ENCODE measurements around the gene SSH3. TPM values are rescaled to one million over a fixed set of nuclear protein-coding genes. Genes with fewer than 3 reads are reported as not detected.

Gene SSH3
- total RNA-seq, 1 experiment from 2014 or later: 57.8 TPM

GRCh38 chr11:67283481-67283963, 19.8 kb upstream of the SSH3 start:
- DNase-seq (ENCODE audit: low read depth, low spot score): no peak
- no peaks in the 10 kb centered on the region for H3K9me2 ChIP-seq (ENCODE audit: insufficient read depth)
- H3K27me3 ChIP-seq (ENCODE audit: insufficient read depth, low read length): no peaks in the 10 kb centered on the region
- CTCF ChIA-PET: no interaction called here
- H3K9ac ChIP-seq (ENCODE audit: low read length): no peak overlapping the region
- peaks cover 27 to 49% of the 10 kb centered on the region in 2 experiments for H3K36me3 ChIP-seq (ENCODE audit: control insufficient read depth in 1 of 2, insufficient read depth in 2 of 2, low read length in 2 of 2)
- H2AFZ ChIP-seq (ENCODE audit: low read depth, low read length, poor library complexity, severe bottlenecking): no peak overlapping the region
- POLR2A ChIA-PET: no interaction called here
- peaks cover 8 to 15% of the 10 kb centered on the region in 2 experiments for H3K4me1 ChIP-seq (ENCODE audit: control insufficient read depth in 1 of 2, insufficient read depth in 2 of 2, low read length in 2 of 2)
- intact Hi-C loops (cut with micrococcal nuclease): no loop called here
- H3K27ac ChIP-seq (ENCODE audit: low read depth, low read length): no peak overlapping the region
- H3K79me2 ChIP-seq (ENCODE audit: insufficient read depth, low read length): no peaks in the 10 kb centered on the region; the same call in 1 of the 2 replicates
- RAD21 ChIA-PET (ENCODE audit: low non-redundant PET in 1 of 2, low total read pairs in 2 of 2, uncharacterized antibody in 2 of 2, unreplicated experiment in 2 of 2): no interaction called here
- no peaks in the 10 kb centered on the region for H3K9me3 ChIP-seq (ENCODE audit: control insufficient read depth in 1 of 2, insufficient read depth in 1 of 2, low read depth in 1 of 2, low read length in 2 of 2)
- TF ChIP-seq EGR1 (IDR thresholded peaks at IDR 0.05; ENCODE audit: low read depth) (no peak), CEBPB (IDR thresholded peaks at IDR 0.05; ENCODE audit: low read depth) (no peak), TCF7L2 (IDR thresholded peaks at IDR 0.05; ENCODE audit: borderline replicate concordance, extremely low read depth, insufficient read depth, insufficient read length) (no peak), EZH2phosphoT487 (IDR thresholded peaks at IDR 0.05; ENCODE audit: borderline replicate concordance) (no peak), YY1 (IDR thresholded peaks at IDR 0.05; ENCODE audit: extremely low read depth, insufficient replicate concordance, low read depth, low read length) (no peak), CTCF (IDR thresholded peaks at IDR 0.05 in 2 of 3, conservative IDR thresholded peaks at IDR 0.05 in 1 of 3; ENCODE audit: borderline replicate concordance in 1 of 3, insufficient read depth in 1 of 3, low read depth in 2 of 3, low read length in 2 of 3) (no peak), SIN3A (IDR thresholded peaks at IDR 0.05; ENCODE audit: low read depth) (no peak), RAD21 (IDR thresholded peaks at IDR 0.05; ENCODE audit: low read depth) (no peak), CBX3 (IDR thresholded peaks at IDR 0.05; ENCODE audit: low read depth) (no peak), FOSL1 (IDR thresholded peaks at IDR 0.05; ENCODE audit: low read depth) (no peak), ATF3 (IDR thresholded peaks at IDR 0.05) (no peak), ZFX (IDR thresholded peaks at IDR 0.05) (no peak), SP1 (IDR thresholded peaks at IDR 0.05; ENCODE audit: low read depth) (no peak), EZH2 (IDR thresholded peaks at IDR 0.05) (no peak), ELF1 (IDR thresholded peaks at IDR 0.05; ENCODE audit: borderline replicate concordance, low read depth) (no peak), MAX (IDR thresholded peaks at IDR 0.05) (no peak), SRF (IDR thresholded peaks at IDR 0.05; ENCODE audit: low read depth) (no peak), POLR2AphosphoS5 (IDR thresholded peaks at IDR 0.05; ENCODE audit: low read depth, low read length) (no peak)
- TF ChIP-seq, protein P1, sequence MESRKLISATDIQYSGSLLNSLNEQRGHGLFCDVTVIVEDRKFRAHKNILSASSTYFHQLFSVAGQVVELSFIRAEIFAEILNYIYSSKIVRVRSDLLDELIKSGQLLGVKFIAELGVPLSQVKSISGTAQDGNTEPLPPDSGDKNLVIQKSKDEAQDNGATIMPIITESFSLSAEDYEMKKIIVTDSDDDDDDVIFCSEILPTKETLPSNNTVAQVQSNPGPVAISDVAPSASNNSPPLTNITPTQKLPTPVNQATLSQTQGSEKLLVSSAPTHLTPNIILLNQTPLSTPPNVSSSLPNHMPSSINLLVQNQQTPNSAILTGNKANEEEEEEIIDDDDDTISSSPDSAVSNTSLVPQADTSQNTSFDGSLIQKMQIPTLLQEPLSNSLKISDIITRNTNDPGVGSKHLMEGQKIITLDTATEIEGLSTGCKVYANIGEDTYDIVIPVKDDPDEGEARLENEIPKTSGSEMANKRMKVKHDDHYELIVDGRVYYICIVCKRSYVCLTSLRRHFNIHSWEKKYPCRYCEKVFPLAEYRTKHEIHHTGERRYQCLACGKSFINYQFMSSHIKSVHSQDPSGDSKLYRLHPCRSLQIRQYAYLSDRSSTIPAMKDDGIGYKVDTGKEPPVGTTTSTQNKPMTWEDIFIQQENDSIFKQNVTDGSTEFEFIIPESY (IDR thresholded peaks at IDR 0.05; ENCODE audit: extremely low read depth, insufficient replicate concordance, low read length): no peak
- no peak overlapping the region for H3K4me2 ChIP-seq (ENCODE audit: low read length)
- H3K4me3 ChIP-seq (replicated peaks in 1 of 2; ENCODE audit: low read depth in 1 of 2, low read length in 2 of 2): no peak overlapping the region
- H4K20me1 ChIP-seq (ENCODE audit: insufficient read depth): no peaks in the 10 kb centered on the region
- no TSS peak for BruUV-seq (replicated peaks)
- ATAC-seq: no peak

All from HCT116 (cell line).